GM12872 (cell line): ENCODE results near the gene ACTA1.

Experiments used
- CTCF ChIP-seq: IDR thresholded peaks from 3 replicates; pipeline ENCODE4 v1.5.1; 2011; ENCODE audit warnings: low read depth, mild to moderate bottlenecking, low read length, moderate library complexity; ENCODE audit not compliant: insufficient read depth

ACTA1 gene

GRCh38 chr1:229412056-229412455 is 21.8 kb downstream of the ACTA1 start:
- TF ChIP-seq CTCF, result no peak

GRCh38 chr1:229411434-229412055 is 22.3 kb downstream of the ACTA1 start:
- TF ChIP-seq CTCF, result no peak

GRCh38 chr1:229410692-229411433 is 23.0 kb downstream of the ACTA1 start:
- TF ChIP-seq CTCF, result no peak

- TF ChIP-seq CTCF, result no peak
Measured at GRCh38 chr1:229410370-229410691, 23.6 kb downstream of the ACTA1 start.

GRCh38 chr1:229409616-229410369 is 24.1 kb downstream of the ACTA1 start:
- TF ChIP-seq CTCF, result no peak

GRCh38 chr1:229408458-229409037 is 25.3 kb downstream of the ACTA1 start:
- no peak for TF ChIP-seq CTCF
